ENCODE data around the gene RAB26.

The RAB26 gene

DNA sequence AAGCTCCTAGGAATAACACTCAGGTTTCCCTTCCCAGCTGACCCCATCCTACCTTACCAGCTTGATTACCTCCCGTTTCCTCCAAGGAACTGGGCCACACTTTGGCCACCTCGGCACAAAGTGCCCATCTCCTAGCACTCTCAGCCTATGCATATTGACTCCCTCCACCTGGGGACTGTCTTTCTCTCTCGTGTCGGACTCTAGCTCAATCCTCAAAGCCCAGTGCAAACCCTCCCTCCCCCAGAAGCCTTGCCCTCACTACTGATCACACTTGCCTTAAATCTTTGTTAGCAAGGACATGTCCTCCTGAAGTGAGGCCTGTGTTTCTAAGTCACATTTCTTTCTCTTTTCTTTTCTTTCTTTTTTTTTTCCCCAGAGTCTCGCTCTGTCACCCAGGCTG is 2.6 kb upstream of the RAB26 start:
- no peak for DNase-seq

DNA sequence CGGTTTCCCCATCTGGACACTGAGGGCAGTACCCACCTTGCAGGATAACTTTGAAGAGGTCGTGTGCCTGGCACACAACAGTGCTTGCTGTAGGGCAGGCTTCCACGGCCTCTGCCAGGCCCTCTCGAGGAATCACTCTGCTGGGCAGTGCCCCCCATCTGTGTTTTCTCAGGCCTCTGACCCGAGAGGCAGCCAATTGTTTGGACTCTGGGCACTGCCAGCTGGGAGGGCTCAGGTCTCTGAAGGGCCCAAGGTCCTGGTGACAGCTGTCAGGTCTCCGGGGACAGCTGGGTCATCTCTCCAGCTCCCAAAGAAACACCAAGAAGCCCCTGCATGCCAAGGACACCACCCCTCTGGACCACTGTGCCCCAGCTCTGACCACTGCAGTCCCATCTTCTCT is 1.0 kb upstream of the RAB26 start:
- DNase-seq = no peak

DNA sequence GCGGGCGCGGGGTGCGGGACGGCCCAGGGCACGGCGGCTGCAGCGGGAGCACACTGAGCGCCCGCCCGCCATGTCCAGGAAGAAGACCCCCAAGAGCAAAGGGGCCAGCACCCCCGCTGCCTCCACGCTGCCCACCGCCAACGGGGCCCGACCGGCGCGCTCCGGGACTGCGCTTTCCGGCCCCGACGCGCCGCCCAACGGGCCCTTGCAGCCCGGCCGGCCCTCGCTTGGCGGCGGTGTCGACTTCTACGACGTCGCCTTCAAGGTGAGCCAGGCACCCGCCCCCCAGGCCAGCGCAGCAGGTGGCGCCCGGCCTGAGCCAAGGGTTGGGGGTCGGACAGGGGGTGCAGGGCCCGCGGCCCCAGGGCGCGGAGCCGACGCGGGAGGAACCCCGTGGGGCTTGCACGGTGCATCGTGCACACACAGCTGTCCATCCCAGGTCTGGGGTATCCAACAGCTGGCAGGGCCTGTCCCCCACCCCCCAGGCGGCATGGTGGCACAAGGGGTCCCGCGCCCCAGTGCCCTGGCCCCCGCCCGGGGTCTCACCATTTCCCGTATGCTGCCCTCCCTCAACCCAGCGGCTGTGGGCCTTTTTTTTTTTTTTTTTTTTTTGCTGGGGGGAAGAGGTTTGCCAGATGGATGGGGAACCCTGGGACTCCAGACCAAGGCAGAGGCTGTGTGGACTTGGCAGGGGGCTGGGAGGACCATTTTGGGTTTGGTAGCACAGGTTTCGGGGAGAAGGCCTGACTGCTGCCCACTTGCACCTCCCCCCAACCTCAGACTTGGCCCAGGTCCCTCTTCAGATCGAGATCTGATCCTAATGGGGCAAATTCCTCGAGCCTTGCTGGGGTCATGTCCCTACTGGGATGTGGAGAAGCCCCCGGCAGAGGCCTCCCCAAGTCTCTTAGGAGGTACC is 547 bp downstream of the RAB26 start:
- no peak for DNase-seq

DNA sequence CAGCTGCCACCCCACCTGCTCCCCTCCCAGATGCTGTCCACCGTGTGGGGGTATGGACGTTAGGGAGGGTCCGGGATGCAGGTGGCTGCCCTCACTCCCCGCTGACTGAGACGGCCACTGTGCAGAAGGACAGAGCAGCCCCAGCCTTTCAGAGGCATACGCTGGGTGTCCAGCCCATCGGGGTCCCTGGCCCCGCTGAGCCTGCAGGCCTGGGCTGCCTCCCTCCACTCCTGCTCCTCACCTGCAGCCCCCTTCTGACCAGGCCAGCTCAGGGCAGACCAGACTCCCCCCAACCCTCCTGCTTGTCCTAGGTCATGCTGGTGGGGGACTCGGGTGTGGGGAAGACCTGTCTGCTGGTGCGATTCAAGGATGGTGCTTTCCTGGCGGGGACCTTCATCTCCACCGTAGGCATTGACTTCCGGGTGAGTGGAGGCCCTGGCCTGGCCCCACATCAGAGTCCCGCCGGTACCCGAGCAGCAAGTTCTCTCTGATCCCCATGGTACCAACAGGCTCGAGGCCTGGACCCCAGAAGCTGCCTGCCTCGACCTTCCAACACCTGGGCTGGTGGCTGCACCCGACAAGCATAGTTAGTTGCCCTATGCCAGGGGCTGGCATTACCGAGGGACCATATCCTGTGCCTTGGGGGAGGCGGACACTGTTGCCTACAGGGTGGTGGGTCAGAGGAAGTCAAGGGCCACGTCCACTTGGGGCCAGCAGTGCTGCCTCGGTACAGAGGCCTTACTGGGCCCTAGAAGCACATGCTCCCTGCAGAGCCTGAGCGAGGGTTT is 1.4 kb downstream of the RAB26 start:
- DNase-seq = no peak

DNA sequence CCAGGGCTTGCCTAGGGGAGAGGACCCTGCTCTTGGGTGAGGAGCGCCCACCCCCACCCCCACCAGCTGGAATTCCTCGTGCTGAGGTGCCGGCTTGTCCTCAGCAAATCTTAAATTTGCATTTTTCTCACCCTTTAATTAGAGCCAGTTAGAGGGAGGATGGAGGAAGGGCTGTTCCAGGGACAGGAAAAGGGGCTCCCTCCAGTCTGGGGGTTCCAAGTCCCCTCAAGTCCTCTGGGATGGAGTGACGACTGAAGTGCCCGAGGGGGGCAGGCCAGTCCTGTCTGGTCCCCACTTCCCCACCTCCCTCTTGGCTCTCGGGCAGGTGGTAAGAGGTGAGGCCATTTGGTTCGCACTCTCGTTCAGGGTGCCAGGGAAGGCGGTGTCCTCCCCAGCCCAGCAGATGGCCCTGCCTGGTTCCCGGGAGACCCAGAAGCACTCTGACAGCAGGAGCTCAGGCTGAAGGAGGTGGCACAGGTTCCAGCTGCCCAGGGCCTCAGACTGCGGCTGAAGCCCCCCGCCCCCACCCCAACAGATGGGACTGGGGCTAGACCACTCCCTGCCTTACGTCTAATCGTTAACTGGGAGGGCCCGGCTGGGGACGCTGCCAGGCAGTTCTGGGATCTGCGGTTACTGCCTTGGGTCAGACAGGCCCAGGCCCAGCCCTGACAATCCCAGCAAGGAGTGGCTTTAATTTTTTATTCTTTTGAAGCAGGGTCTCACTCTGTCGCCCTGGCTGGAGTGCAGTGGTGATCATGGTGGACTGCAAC is 2.2 kb downstream of the RAB26 start:
- no peak for DNase-seq

DNA sequence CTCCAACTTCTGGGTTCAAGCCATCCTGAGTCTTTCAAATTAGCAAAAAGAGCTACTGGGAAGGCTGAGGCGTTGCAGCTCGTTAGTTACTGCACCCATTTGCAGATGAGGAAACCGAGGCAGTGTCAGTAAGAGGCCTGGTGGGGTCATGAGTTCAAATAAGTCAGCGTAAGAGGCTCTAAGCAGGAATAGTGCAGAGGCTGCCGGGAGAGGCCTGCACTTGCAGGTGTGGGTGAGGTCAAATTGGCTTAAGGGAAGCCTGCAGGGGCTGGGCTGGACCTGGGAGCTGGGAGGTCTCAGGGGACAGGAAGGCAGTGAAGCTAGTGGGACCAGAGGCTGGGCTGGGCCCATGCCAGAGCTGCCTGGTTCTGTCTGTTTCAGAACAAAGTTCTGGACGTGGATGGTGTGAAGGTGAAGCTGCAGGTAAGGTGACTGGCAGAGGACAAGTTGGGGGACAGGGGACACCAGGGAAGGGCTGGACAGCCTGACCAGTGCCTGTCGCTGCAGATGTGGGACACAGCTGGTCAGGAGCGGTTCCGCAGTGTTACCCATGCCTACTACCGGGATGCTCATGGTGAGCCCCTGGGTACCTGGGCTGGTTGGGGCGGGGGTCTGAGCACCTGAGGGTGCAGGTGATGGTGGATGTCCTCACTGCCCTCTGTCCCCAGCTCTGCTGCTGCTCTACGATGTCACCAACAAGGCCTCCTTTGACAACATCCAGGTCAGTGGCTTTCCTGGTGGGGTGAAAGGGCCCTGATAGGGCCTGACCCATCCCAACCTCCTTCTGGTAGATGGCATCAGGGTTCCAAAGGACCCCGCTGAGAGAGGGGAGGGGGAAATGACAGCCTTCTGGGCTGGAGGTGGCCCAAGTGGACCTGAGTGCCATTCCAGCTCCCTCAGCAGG is 3.0 kb downstream of the RAB26 start:
- DNase-seq = no peak

DNA sequence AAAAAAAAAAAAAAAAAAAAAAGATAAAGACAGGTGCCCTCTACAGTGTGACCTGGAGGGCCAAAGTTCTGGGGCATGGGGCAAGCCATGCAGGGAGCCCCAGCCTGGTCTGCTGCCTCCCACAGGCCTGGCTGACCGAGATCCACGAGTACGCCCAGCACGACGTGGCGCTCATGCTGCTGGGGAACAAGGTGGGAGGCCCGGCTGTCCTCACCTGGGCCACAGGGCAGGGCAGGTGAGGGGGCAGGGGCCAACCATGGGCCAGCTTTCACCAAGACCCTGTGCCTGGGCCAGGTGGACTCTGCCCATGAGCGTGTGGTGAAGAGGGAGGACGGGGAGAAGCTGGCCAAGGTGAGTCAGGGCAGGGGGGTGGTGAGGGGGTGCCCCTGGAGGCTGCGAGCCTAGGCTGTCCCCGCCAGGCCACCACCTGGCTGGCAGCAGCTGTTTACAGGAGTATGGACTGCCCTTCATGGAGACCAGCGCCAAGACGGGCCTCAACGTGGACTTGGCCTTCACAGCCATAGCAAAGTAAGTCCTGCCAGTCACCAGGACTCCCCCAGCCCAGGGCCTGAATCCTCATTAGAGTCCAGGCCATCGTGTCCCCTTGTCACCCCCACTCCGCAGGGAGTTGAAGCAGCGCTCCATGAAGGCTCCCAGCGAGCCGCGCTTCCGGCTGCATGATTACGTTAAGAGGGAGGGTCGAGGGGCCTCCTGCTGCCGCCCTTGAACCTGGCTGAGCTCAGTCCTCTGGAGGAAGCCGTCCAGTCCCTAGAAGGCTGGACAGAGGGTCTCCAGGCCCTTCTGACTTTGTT is 4.5 kb downstream of the RAB26 start:
- DNase-seq = no peak

DNA sequence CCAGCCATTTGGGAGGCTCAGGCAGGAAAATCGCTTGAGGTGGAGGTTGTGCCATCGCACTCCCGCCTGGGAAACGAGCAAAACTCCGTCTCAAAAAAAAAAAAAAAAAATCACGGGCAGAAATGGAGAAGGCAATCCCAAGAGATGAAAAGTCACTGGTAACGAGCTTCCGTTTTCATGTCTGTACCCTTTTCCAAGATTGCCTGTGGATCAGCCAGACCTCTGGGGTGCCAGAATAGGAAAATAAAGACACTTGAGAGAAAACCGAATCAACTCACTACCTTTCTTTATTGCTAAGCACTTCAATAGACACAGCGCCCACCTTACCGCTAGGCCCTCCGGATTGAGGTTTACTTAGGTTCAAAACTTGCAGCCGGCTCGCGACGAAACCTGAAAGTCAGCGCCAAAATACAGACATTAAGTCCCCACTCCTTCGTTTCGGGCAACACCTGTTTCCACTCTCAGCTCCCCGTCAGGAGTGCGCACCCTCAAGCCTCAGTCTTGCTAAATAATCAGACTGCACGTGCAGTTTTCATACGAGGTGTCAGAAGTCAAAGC is 6.2 kb downstream of the RAB26 start:
- DNase-seq = no peak

DNA sequence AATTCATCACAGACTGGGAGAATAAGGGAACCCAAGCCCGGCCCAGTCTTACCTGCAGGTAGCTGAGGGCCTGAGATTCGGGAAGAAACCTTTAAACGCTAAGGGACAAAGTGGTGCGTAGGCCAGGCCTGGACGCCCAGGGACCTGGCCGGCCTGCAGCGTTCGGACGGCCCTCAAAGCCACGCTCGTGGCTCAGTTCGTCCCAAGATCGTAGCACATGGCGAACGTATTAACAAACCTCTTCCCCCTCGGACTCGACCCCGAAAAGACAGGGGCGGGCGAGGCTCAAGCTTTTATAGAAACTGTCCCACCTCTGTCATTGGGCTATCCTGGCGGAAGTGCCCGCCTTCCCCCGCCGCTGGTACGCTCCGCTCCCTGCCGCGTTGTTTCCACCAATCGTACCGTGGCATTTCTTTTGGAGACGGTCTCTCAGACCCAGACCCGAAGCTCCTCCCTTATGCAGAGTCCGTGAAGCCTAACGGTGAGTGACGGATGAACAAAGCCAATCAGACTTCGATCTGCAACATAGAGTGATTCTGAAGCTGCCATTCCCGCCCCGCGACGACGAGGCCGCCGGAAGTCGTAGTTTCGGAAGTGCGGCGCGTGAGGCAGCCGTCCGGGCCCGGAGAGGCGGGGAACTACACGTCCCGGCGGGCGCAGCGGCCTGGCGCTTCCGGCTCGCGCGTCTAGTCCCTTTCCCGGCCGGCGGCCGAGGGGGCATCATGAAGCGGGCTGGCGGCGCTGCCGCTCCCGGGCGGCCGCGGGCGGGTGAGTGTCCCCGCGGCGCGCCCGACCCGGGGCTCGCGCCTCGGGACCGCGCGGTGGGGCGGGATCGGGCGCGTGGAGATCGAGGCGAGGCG is 6.9 kb downstream of the RAB26 start, which contains the start of gene TRAF7:
Gene TRAF7, plus strand, starts transcription at position 692 of the 860 bp plus-strand sequence. CDS start 8,139 bp downstream, outside the sequence.
- peak; percentile 99 for DNase-seq

DNA sequence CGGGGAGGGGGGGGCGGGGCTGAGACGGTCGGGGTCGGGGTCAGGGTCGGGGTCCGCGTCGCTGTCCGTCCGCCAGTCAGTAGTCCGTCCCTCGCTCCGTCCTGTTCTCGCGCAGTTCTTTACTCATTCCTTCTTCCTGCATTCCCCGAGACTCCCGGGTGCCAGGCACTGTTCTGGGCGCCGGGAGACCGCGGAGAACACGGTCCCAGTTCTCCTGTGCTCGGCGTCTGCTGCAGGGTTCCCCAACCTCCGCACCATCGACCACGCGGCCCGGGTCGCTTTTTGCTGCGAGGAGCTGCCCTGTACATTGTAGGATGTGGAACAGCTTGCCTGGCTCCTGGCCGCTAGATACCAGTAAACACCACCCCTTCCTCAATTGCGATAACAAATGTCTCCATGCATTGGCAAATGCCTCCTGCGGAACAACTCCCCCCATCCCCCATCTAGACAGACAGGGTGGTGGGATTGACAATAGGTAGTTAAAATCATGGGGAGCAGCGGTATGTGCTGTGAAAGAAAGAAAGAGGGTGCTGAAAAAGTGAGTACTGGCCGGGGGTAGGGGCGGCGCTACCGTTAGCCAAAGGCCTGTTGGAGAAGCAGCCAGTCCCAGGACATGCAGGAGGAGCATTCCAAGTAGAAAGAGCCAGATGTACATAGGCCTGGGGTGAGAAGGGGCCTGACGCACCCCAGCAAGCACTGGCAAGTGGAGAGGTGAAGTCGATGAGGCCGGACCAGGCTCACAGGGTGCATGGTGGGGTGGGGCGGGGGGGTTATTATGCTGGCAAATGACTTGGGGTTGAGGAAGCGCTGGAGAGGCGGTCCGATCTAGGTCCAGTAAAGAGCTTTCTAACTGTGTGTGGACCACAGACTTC is 7.8 kb downstream of the RAB26 start:
- DNase-seq = no peak

DNA sequence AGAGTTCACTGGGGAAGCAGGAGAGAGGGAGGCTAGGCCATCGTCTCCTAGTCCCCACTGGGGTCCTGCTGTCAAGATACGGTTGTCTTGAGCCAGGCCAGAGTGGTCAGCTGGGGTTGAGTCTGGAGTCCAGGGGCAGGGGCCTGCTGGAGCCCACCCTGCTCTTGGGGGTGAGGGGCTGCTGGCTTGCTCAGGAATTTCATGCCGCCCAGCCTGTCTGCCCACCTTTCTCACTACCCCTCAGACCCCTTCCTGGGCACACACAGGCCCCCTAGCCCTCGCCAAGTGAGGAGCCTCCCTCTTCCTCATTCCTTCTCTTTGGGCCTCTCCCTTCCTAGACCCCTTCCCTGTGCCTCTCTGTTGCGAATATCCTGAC is 8.4 kb downstream of the RAB26 start:
- DNase-seq = no peak

DNA sequence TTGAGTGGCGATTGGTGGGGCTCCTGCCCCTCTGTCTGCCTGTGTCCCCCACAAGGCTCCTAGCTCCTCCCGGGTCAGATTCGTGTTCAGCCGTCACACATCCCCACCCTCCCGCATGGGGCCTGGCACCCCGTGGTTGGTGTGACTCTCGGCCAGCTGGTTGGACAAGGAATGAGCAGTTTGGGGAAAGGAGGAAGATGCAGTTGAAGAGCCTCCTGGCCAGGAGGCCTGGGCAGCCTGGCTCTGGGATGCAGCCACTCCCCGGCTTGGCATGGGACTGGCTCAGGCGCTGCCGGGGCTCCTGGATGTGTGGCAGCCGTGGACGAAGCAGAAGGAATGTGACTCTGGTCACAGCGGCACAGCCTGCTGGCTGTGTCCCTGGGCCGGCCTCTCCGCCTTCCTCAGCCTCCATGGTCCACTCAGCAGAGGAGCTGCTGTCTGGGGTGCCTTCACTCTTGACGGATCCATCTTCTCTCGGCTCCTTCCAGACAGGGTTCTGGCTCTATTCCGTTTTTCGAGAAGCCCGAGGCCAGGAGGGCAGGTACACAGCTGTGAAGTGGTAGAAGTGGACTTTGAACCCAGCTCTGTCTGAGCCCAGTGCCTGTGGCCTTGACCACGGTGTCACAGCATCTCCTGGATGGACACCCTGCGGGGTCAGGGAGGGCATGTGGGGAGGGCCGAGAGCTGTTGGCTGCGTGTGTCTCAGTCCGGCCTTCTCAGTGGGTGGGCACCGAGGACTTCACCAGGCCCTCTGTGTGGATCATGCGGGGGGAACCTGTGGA is 9.2 kb downstream of the RAB26 start:
- no peak for DNase-seq

DNA sequence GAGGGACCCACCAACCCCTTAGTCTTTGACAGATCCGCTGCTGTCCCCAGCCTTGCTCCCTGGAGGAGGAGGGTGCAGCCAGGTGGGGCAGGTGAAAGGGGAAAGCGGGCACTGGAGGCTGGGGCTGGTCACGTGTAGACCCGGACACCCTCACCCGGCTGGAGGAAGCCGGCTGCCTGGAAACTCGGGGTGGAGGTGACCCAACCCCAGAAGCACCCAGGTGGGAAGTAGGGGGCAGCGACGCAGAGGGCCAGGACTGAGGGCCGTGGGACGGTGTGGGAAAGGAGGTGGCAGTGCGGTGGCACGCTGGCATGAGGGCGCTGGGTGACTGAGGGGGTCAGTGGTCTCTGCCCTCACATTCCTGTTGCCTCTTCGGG is 9.8 kb downstream of the RAB26 start:
- DNase-seq = no peak

DNA sequence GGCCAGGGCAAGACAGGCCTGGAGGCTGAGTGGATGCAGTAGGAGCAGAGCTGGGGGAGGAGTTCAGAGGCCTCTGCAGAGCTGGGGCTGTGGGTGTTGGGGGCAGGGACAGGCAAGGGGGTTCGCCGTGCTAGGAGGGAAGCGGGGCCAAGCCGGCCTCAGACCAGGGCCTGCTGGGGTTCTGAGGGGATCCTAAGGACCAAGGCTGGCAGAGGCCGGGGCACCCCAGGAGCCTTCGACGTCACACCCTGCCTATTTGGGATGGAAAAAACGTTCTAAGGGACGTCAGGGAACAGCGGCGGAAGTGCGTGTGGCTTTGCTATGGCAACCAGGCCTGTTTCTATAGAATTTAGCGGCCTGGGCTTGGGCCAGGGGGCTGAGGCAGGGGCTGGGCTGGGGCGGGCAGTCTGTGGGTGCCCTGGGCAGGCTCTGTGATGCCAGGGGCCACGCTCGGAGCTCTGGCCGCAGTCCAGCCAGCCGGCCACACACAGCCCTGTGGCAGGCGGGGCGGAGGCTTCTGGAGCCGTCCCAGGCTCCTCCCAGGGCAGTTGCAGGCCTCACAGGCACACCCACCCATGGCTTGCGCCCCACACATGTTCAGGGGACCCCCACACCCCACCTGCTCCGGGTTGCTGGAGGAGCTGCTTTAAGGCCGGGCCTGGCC is 10.9 kb downstream of the RAB26 start:
- no peak for DNase-seq

DNA sequence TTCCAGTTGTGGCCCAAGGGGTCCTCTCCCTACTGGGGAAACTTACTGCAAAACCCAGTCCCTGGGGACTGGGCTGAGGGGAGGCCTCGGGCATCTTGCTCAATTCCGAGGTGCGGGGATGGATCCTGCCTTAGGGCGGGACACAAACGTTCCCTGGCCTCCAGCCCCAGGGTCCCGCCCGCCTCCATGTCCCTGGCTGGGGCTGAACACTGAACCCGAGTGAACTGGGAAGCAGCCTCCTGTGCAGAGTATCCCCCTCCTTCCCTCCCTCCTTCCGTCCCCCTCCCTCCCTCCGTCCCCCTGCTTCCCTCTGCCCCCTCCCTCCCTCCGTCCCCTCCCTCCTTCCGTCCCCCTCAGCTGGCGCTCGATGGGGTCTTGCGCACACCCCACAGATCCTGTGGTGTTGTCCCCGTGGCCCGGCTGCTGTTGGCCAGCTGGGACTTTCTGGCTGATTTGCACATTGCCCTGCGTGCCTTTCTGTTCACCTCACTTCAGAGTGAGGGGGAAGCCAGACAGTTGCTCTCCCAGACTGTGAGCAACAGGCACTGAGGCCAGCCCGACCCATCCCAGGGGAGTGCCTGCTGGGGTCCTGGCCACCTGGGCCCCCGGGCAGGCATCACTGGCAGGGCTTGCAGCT is 12.6 kb downstream of the RAB26 start:
- DNase-seq = no peak

DNA sequence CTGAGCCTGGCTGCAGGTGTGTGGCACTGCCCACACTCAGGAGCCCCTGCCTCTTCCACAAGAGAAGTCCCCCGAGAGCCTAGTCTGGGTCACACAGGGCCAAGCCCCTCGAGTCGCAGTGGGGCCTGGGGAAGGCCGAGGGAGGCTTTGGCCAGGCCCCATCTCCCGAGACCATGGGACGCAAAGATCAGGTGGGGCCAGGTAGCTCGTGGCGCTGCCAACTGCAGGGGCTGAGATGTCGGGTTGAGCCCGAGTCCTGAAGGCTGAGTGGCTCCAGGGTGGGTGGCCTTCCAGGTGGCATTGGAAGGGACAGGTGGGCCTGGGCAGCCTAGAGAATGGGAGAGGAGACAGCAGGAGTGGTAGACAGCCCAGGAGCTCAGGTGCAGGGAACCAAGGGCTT is 13.5 kb downstream of the RAB26 start:
- no peak for DNase-seq

DNA sequence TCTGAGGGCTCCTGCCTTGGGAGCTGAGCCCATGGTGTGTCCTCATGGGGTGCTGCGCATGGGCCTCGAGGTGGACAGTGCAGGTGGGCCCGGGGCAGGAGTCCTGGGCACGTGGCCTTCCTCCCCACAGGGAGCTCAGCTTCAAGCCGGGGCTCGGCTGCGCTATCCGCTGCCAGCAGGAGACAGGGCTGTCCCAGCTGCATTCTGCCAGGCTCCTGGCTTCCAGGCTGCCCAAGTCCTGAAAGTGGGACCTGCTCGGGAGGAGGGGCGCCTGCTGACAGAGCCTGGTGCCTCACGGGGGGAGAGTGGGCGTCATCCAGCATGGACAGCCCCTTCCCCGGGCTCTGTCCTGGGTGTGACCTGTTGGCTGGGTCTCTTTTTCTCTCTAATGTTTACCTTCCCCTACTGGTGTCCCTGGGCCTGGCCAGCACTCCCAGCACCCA is 14.3 kb downstream of the RAB26 start:
- DNase-seq = no peak
